ENCODE results near the gene APEH. TPM values are rescaled to one million over a fixed set of nuclear protein-coding genes. Genes with fewer than 3 reads are reported as not detected.

The APEH gene
- total and polyA plus RNA-seq, 2 of the 4 experiments (the other 2 are of a cell fraction): 89.2 to 142 TPM

GRCh38 chr3:49709852-49710251, 35.7 kb downstream of the APEH start:
- no peak overlapping the region for H2BK20ac ChIP-seq (ENCODE audit: low read depth, low read length)
- peaks cover 15% of the 10 kb centered on the region; the same call in 1 of the 2 replicates for H3K36me3 ChIP-seq (ENCODE audit: control insufficient read depth, insufficient read depth, low read length)
- H4K20me1 ChIP-seq (ENCODE audit: insufficient read depth, low read length): no peaks in the 10 kb centered on the region
- H2BK120ac ChIP-seq (ENCODE audit: low read depth, low read length): no peak overlapping the region
- H3K9ac ChIP-seq (ENCODE audit: low read depth, low read length): no peak overlapping the region
- no peak for TF ChIP-seq RFX5 (IDR thresholded peaks at IDR 0.05; ENCODE audit: low read depth, low read length)
- TF ChIP-seq, protein P1, sequence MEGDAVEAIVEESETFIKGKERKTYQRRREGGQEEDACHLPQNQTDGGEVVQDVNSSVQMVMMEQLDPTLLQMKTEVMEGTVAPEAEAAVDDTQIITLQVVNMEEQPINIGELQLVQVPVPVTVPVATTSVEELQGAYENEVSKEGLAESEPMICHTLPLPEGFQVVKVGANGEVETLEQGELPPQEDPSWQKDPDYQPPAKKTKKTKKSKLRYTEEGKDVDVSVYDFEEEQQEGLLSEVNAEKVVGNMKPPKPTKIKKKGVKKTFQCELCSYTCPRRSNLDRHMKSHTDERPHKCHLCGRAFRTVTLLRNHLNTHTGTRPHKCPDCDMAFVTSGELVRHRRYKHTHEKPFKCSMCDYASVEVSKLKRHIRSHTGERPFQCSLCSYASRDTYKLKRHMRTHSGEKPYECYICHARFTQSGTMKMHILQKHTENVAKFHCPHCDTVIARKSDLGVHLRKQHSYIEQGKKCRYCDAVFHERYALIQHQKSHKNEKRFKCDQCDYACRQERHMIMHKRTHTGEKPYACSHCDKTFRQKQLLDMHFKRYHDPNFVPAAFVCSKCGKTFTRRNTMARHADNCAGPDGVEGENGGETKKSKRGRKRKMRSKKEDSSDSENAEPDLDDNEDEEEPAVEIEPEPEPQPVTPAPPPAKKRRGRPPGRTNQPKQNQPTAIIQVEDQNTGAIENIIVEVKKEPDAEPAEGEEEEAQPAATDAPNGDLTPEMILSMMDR (conservative IDR thresholded peaks at IDR 0.05; ENCODE audit: low read depth, low read length): no peak
- TF ChIP-seq, protein P2, sequence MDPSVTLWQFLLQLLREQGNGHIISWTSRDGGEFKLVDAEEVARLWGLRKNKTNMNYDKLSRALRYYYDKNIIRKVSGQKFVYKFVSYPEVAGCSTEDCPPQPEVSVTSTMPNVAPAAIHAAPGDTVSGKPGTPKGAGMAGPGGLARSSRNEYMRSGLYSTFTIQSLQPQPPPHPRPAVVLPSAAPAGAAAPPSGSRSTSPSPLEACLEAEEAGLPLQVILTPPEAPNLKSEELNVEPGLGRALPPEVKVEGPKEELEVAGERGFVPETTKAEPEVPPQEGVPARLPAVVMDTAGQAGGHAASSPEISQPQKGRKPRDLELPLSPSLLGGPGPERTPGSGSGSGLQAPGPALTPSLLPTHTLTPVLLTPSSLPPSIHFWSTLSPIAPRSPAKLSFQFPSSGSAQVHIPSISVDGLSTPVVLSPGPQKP (IDR thresholded peaks at IDR 0.05; ENCODE audit: borderline replicate concordance, low read depth, low read length): no peak
- TF ChIP-seq BHLHE40 (IDR thresholded peaks at IDR 0.05; ENCODE audit: low read depth, low read length): no peak
- no peak for TF ChIP-seq MAZ (IDR thresholded peaks at IDR 0.05; ENCODE audit: borderline replicate concordance, low read depth, low read length)
- TF ChIP-seq CHD1 (IDR thresholded peaks at IDR 0.05; ENCODE audit: low read depth, low read length): no peak
- no peak for TF ChIP-seq FOS (IDR thresholded peaks at IDR 0.05; ENCODE audit: low read depth, low read length)
- no peak for TF ChIP-seq NFE2L2 (IDR thresholded peaks at IDR 0.05; ENCODE audit: low read depth, low read length)
- no peak for TF ChIP-seq MXI1 (IDR thresholded peaks at IDR 0.05; ENCODE audit: borderline replicate concordance, low read depth, low read length)
- no peak for TF ChIP-seq CEBPB (IDR thresholded peaks at IDR 0.05; ENCODE audit: low read depth, low read length)
- no peak for TF ChIP-seq MAFK (IDR thresholded peaks at IDR 0.05; ENCODE audit: low read depth, low read length)
- no peak for TF ChIP-seq USF2 (IDR thresholded peaks at IDR 0.05; ENCODE audit: low read depth, low read length)
- TF ChIP-seq RAD21 (IDR thresholded peaks at IDR 0.05; ENCODE audit: low read length): no peak
- no peak for TF ChIP-seq RCOR1 (IDR thresholded peaks at IDR 0.05; ENCODE audit: insufficient replicate concordance, low read length)
- no peak for TF ChIP-seq SMC3 (IDR thresholded peaks at IDR 0.05; ENCODE audit: low read depth, low read length)
- no peak for TF ChIP-seq POLR2A (IDR thresholded peaks at IDR 0.05; ENCODE audit: low read depth, low read length)
- no peak overlapping the region for H4K91ac ChIP-seq (ENCODE audit: insufficient read depth, low read depth, low read length)
- no peak overlapping the region for H3K27ac ChIP-seq (ENCODE audit: insufficient read depth, low read length)
- dilution Hi-C loops (cut with HindIII; ENCODE audit: low sequenced_read_pairs, unreplicated experiment): no loop called here
- BruUV-seq (replicated peaks): no TSS peak
- DNase-seq (no peak), ATAC-seq (ENCODE audit: low read depth) (no peak)
- H2AFZ ChIP-seq (replicated peaks; ENCODE audit: low read length, poor library complexity): no peak overlapping the region
- no peak overlapping the region for H2BK15ac ChIP-seq (ENCODE audit: low read depth, low read length)
- no peak overlapping the region for H2AK5ac ChIP-seq (ENCODE audit: low read depth, low read length)
- H2AK9ac ChIP-seq (replicated peaks; ENCODE audit: low read depth, low read length, poor library complexity): no peak overlapping the region
- no peak overlapping the region for H3K56ac ChIP-seq (ENCODE audit: extremely low read depth, insufficient read depth, low read length)
- POLR2A ChIA-PET (ENCODE audit: unreplicated experiment): no interaction called here
- H3K4ac ChIP-seq (ENCODE audit: low read depth, low read length): no peak overlapping the region
- CTCF ChIA-PET: no interaction called here
- no peak overlapping the region for H3K18ac ChIP-seq (ENCODE audit: low read depth, low read length)
- in situ Hi-C loops (cut with MboI; ENCODE audit: low sequenced_read_pairs): no loop called here
- no peak overlapping the region for H3K14ac ChIP-seq (replicated peaks; ENCODE audit: low read depth, low read length)
- no peak overlapping the region for H3K4me2 ChIP-seq (ENCODE audit: low read depth, low read length)
- H3K79me1 ChIP-seq (ENCODE audit: low read depth in 1 of 2, low read length in 2 of 2): no peaks in the 10 kb centered on the region
- H4K8ac ChIP-seq (ENCODE audit: low read depth in 2 of 2, low read length in 2 of 2): no peak overlapping the region
- no peaks in the 10 kb centered on the region for H3K27me3 ChIP-seq (ENCODE audit: control insufficient read depth, insufficient read depth, low read length)
- intact Hi-C loops (cut with micrococcal nuclease): loop anchor here (10.0 kb wide), 1 partner anchor 385 kb away; no protein-coding TSS in a partner anchor
- no peaks in the 10 kb centered on the region; the same call in 1 of the 2 replicates for H3K9me1 ChIP-seq (ENCODE audit: insufficient read depth, low read length)
- no peak overlapping the region for H3K4me3 ChIP-seq (ENCODE audit: insufficient read depth, low read depth, low read length)
- no peaks in the 10 kb centered on the region for H3K9me3 ChIP-seq (ENCODE audit: control insufficient read depth, insufficient read depth, low read length)
- no peaks in the 10 kb centered on the region for H3K4me1 ChIP-seq (ENCODE audit: control insufficient read depth, insufficient read depth, low read length)
- WGBS, 2 experiments (ENCODE audit: extremely low coverage in 2 of 2, insufficient read length in 1 of 2): 93% methylated on average over 5 of the region's 8 CpGs; no CpG with 5 or more reads in 1 of the 2 experiments
- H2BK5ac ChIP-seq (ENCODE audit: low read depth, low read length, poor library complexity, severe bottlenecking): no peak overlapping the region
- no peak overlapping the region for H3K23ac ChIP-seq (ENCODE audit: low read depth, low read length)
- no peak overlapping the region for H4K5ac ChIP-seq (ENCODE audit: low read depth, low read length)
